ENCODE results near the gene GSTP1. TPM values are rescaled to one million over a fixed set of nuclear protein-coding genes. Genes with fewer than 3 reads are reported as not detected.

Gene GSTP1
- total RNA-seq, 1 experiment from 2014 or later, result 441 TPM

DNA sequence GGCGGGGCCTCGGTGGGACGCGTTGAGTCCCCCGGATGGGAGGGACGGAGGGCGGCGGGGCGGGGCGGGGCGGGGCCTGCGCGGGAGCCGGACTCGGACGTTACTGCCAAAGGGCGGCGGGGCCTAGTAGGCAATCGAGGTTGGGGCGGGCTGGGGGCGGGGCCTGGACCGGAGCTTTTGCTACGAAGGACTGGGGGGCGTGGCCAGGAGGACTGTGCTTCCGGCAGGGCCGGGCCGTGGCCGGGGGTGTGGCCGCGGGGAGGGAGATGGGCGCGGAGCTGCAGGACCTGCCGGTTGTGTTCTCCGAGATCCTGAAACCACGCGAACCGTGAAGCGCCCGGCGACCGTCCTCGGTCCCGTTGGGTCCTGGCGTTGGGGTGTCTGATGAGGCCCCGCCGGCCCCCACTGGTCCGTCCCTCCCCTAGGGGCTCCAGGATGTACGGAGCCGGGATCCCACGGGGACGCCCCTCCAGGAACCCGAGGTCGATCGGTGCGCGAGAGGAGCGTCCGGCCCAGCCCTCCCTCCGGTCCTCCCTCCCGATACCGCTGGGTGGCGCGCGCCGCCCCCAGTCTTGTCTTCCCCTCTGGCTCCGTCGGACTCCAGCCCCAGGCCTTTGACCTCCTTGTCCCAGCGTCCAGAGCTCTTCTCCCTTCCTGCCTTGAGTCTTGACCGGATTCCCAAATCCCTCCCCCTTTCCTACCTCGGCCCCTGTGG lies 46.8 kb downstream of the GSTP1 start:
- peak; percentile 95 for DNase-seq (ENCODE audit: low read depth)

- no peak for DNase-seq (ENCODE audit: low read depth)
These were observed 47.3 kb downstream of the GSTP1 start for GRCh38 chr11:67630943-67631331.

DNA sequence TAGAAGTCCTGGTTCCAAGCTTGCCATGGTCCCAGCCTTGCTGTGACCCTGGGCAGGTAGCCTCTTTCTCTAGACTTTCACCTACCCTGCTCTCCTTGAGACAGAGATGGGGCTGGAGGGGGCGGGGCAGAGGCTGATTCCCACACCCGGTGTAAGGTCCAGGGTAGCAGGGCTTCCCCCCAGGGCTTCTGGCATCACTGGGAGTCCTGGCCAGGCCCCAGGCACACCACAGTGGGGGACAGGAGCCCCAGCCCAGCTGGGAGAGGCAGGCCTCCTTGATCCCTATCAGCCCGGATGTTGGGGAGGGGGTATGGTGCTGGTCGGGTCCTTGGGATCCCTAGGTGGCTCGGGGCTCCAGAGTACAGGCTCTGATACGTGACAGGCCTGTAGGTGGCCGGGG lies 47.8 kb downstream of the GSTP1 start:
- DNase-seq (ENCODE audit: low read depth), result no peak

DNA sequence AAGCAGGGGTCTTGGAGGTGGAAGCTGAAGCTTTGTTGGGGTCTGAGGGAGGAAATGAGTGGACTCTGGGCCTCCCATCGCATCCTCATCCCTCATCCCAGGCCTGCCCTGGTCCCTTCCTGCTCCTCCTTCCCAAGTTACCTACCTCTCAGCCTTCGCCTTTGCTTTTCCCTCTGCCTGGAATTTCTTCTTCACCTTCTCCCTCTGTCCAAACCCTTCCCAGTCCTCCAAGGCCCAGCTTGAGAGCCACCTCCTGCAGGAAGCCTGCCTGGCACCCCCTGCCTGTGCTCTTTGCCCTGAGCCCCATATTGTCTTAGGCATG lies 48.2 kb downstream of the GSTP1 start:
- DNase-seq (ENCODE audit: low read depth), result no peak

- DNase-seq (ENCODE audit: low read depth), result no peak
These were observed 48.8 kb downstream of the GSTP1 start for GRCh38 chr11:67632175-67632981.

- DNase-seq (ENCODE audit: low read depth), result no peak
These were observed 49.6 kb downstream of the GSTP1 start for GRCh38 chr11:67632982-67633755.

DNA sequence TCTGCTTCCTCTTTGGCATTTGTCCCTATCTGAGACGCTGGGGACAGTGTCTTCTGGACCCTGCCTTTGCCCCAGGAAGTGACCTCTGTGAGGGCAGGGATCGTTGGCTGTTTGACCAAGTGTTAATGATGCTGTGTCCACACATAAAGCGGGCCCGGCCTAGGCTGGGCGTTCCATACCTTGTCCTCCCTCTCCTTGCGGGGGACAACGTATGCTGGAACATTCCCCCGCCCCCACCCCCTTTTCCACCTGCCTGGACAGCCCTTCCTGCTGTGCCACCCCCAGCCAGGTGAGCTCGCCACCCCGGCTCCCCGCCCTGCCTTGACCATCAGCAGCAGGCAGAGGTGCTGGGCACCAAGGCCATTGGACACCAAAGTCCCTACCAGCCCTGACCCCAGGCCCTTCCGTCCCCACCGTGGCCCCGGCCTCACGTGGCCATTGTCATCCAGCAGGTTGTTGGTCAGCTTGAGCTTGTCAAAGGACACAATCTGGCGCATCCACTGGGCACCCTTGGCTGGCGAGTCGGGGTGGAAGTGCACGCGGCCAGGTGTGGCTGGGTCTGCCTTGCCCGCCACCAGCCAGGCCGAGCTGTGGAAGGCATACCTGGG lies 50.2 kb downstream of the GSTP1 start:
- no peak for DNase-seq (ENCODE audit: low read depth)

GRCh38 chr11:67634366-67635230 lies 51.0 kb downstream of the GSTP1 start:
- no peak for DNase-seq (ENCODE audit: low read depth)

DNA sequence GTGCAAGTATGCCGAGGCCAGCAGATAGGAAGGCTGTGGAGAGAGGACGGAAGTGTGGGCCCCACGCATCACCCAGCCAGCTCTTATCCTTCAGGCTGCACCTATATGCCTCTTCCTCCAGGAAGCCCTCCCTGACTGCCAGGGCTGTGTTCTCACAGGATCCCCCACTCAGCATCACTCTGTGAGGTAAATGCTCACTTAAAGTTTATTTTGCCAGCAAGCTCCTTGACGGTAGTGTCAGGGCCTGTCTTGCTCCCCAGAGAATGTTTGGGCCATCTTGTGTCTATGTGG lies 51.6 kb downstream of the GSTP1 start:
- DNase-seq (ENCODE audit: low read depth), result no peak

Other genes with a start within 250 kb of the GSTP1 start
- gene POLD4, start 230.3 kb upstream of the GSTP1 start, total RNA-seq (2014; rRNA removed; shearing (Covaris generic)), result 127 and 137 TPM in 2 replicates
- gene CLCF1, start 210.2 kb upstream of the GSTP1 start, total RNA-seq (2014; rRNA removed; shearing (Covaris generic)), result 16.2 and 22.6 TPM in 2 replicates
- gene RAD9A, start 191.8 kb upstream of the GSTP1 start, total RNA-seq (2014; rRNA removed; shearing (Covaris generic)), result 7.3 and 13.3 TPM in 2 replicates
- gene PPP1CA, start 182.0 kb upstream of the GSTP1 start, total RNA-seq (2014; rRNA removed; shearing (Covaris generic)), result 223 and 247 TPM in 2 replicates
- not detected in 2 replicates for gene TBC1D10C, start 179.7 kb upstream of the GSTP1 start, total RNA-seq (2014; rRNA removed; shearing (Covaris generic))
- gene CARNS1, start 168.1 kb upstream of the GSTP1 start, total RNA-seq (2014; rRNA removed; shearing (Covaris generic)), result 0.22 TPM in 1 of 2 replicates, not detected in the other
- gene RPS6KB2, start 155.3 kb upstream of the GSTP1 start, total RNA-seq (2014; rRNA removed; shearing (Covaris generic)), result 36.6 and 37.1 TPM in 2 replicates
- 0.20 and 0.47 TPM in 2 replicates for gene PTPRCAP, start 146.1 kb upstream of the GSTP1 start, total RNA-seq (2014; rRNA removed; shearing (Covaris generic))
- 79.7 and 137 TPM in 2 replicates for gene CORO1B, start 140.3 kb upstream of the GSTP1 start, total RNA-seq (2014; rRNA removed; shearing (Covaris generic))
- gene GPR152, start 131.1 kb upstream of the GSTP1 start, total RNA-seq (2014; rRNA removed; shearing (Covaris generic)), result not detected in 2 replicates
- 6.9 and 9.0 TPM in 2 replicates for gene CABP4, start 128.5 kb upstream of the GSTP1 start, total RNA-seq (2014; rRNA removed; shearing (Covaris generic))
- gene TMEM134, start 114.6 kb upstream of the GSTP1 start, total RNA-seq (2014; rRNA removed; shearing (Covaris generic)), result 13.5 and 16.1 TPM in 2 replicates
- 65.7 and 81.6 TPM in 2 replicates for gene AIP, start 100.8 kb upstream of the GSTP1 start, total RNA-seq (2014; rRNA removed; shearing (Covaris generic))
- 18.7 and 36.7 TPM in 2 replicates for gene PITPNM1, start 78.4 kb upstream of the GSTP1 start, total RNA-seq (2014; rRNA removed; shearing (Covaris generic))
- gene CDK2AP2, start 75.7 kb upstream of the GSTP1 start, total RNA-seq (2014; rRNA removed; shearing (Covaris generic)), result 63.8 and 71.7 TPM in 2 replicates
- gene CABP2, start 60.4 kb upstream of the GSTP1 start, total RNA-seq (2014; rRNA removed; shearing (Covaris generic)), result not detected in 2 replicates
- gene NDUFV1, start 23.1 kb downstream of the GSTP1 start, total RNA-seq (2014; rRNA removed; shearing (Covaris generic)), result 118 and 153 TPM in 2 replicates
- 2.6 and 5.7 TPM in 2 replicates for gene NUDT8, start 46.1 kb downstream of the GSTP1 start, total RNA-seq (2014; rRNA removed; shearing (Covaris generic))
- gene TBX10, start 56.0 kb downstream of the GSTP1 start, total RNA-seq (2014; rRNA removed; shearing (Covaris generic)), result not detected in 2 replicates
- gene ACY3, start 66.9 kb downstream of the GSTP1 start, total RNA-seq (2014; rRNA removed; shearing (Covaris generic)), result 0.91 TPM in 2 replicates
- not detected in 2 replicates for gene ALDH3B2, start 90.8 kb downstream of the GSTP1 start, total RNA-seq (2014; rRNA removed; shearing (Covaris generic))